ENCODE data around the gene FGFR1OP2.

GRCh38 chr12:26970136-26970535, 31.9 kb downstream of the FGFR1OP2 start:
- TF ChIP-seq POLR2AphosphoS5 (IDR thresholded peaks at IDR 0.05; ENCODE audit: low read depth, low read length) (no peak), POLR2A (IDR thresholded peaks at IDR 0.05; ENCODE audit: low read depth, low read length) (no peak), TAF1 (IDR thresholded peaks at IDR 0.05; ENCODE audit: borderline replicate concordance, low read depth, low read length) (no peak)
